Prostate gland (tissue), 2 donors: ENCODE measurements around the gene GRIA4.

Source experiments
- POLR2A ChIP-seq: fragments of 450-650 bp; IDR thresholded peaks from one replicate; pipeline ENCODE4 v1.6.1; 2016; ENCODE audit warnings: antibody characterized with exemption, mild to moderate bottlenecking
- TF ChIP-seq, protein P1 (sequence below), 4 experiments: fragments of 200-600 bp in 2 of 4; fragments of 450-650 bp in 2 of 4; sonication (generic) in 2 of 4; IDR thresholded peaks; 1 replicate in 3 of 4; 2 replicates in 1 of 4; pipeline ENCODE4 v1.5.1; 2016 to 2019; ENCODE audit warnings: antibody characterized with exemption in 4 of 4, mild to moderate bottlenecking in 2 of 4, moderate library complexity in 2 of 4

DNA sequence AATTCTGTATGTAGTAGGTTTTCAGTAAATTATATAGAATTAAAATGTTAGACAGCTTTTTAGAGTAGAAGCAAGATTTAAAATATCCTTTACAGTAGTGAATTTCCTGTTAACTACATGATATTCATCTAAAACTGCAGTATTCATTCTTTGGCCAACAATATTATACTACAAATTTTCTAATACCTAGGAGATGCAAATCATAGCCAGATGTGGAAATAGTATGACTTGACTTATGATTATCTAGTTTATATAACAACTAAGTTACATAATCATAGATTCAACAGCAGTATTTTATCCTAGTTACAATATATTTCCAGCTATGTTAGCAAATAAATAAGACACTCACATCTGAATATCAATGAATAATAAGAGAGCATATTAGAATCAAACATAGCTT lies 249.0 kb downstream of the GRIA4 start:
- TF ChIP-seq, protein P1, sequence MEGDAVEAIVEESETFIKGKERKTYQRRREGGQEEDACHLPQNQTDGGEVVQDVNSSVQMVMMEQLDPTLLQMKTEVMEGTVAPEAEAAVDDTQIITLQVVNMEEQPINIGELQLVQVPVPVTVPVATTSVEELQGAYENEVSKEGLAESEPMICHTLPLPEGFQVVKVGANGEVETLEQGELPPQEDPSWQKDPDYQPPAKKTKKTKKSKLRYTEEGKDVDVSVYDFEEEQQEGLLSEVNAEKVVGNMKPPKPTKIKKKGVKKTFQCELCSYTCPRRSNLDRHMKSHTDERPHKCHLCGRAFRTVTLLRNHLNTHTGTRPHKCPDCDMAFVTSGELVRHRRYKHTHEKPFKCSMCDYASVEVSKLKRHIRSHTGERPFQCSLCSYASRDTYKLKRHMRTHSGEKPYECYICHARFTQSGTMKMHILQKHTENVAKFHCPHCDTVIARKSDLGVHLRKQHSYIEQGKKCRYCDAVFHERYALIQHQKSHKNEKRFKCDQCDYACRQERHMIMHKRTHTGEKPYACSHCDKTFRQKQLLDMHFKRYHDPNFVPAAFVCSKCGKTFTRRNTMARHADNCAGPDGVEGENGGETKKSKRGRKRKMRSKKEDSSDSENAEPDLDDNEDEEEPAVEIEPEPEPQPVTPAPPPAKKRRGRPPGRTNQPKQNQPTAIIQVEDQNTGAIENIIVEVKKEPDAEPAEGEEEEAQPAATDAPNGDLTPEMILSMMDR (IDR thresholded peaks at IDR 0.05) = no peak
- TF ChIP-seq POLR2A = no peak
